ENCODE results near the gene ENOX1. TPM values are rescaled to one million over a fixed set of nuclear protein-coding genes. Genes with fewer than 3 reads are reported as not detected.

The ENOX1 gene
- polyA plus RNA-seq, 6 donors from 2014 or later: not detected

GRCh38 chr13:43239275-43239840, 547.4 kb downstream of the ENOX1 start:
- Mint-ChIP-seq H3K27me3 (peaks cover 0 to 13% (median 5%) of the 10 kb centered on the region in 3 donors), H3K4me3 (no peak overlapping the region), H3K9me3 (peaks cover 0 to 4% (median 0%) of the 10 kb centered on the region in 7 donors), H3K27ac (no peak overlapping the region), H3K4me1 (peaks cover 5 to 9% (median 6%) of the 10 kb centered on the region in 3 donors), H3K36me3 (no peaks in the 10 kb centered on the region)
- no peak for ATAC-seq (ENCODE audit: low read depth in 2 of 2)
- DNase-seq: no peak

- Mint-ChIP-seq H3K4me1 (peaks cover 5 to 9% (median 6%) of the 10 kb centered on the region in 3 donors), H3K27me3 (peaks cover 0 to 7% (median 0%) of the 10 kb centered on the region in 3 donors), H3K4me3 (no peak overlapping the region), H3K36me3 (no peaks in the 10 kb centered on the region), H3K9me3 (peaks cover 0 to 4% (median 0%) of the 10 kb centered on the region in 7 donors), H3K27ac (no peak overlapping the region)
- no peak for ATAC-seq (ENCODE audit: low read depth in 2 of 2)
- no peak for DNase-seq
Measured at GRCh38 chr13:43238341-43239083, 548.3 kb downstream of the ENOX1 start.

GRCh38 chr13:43237616-43238015, 549.2 kb downstream of the ENOX1 start:
- Mint-ChIP-seq H3K36me3 (no peaks in the 10 kb centered on the region), H3K4me1 (peaks cover 5 to 9% (median 6%) of the 10 kb centered on the region in 3 donors), H3K27me3 (no peaks in the 10 kb centered on the region), H3K27ac (no peak overlapping the region), H3K4me3 (no peak overlapping the region), H3K9me3 (peaks cover 0 to 4% (median 0%) of the 10 kb centered on the region in 7 donors)
- DNase-seq (no peak), ATAC-seq (ENCODE audit: low read depth in 2 of 2) (no peak)

- DNase-seq (no peak), ATAC-seq (ENCODE audit: low read depth in 2 of 2) (no peak)
- H3K27me3 Mint-ChIP-seq: peaks cover under 1 to 8% (median 4%) of the 10 kb centered on the region in 3 donors
- H3K36me3 Mint-ChIP-seq: no peaks in the 10 kb centered on the region
- peaks cover 0 to 4% (median 0%) of the 10 kb centered on the region in 7 donors for H3K9me3 Mint-ChIP-seq
- no peak overlapping the region for H3K4me3 Mint-ChIP-seq
- no peak overlapping the region for H3K27ac Mint-ChIP-seq
- H3K4me1 Mint-ChIP-seq: peaks cover 0 to 2% (median under 1%) of the 10 kb centered on the region in 3 donors
Measured at GRCh38 chr13:43235028-43235427, 551.7 kb downstream of the ENOX1 start.

- Mint-ChIP-seq H3K4me3 (no peak overlapping the region), H3K27me3 (peaks cover 7 to 13% (median 12%) of the 10 kb centered on the region in 3 donors), H3K4me1 (no peaks in the 10 kb centered on the region), H3K27ac (no peak overlapping the region), H3K9me3 (peaks cover 0 to 4% (median 0%) of the 10 kb centered on the region in 7 donors), H3K36me3 (no peaks in the 10 kb centered on the region)
- DNase-seq (no peak), ATAC-seq (ENCODE audit: low read depth in 2 of 2) (no peak)
Measured at GRCh38 chr13:43232873-43233265, 553.9 kb downstream of the ENOX1 start.

- H3K4me3 Mint-ChIP-seq: no peak overlapping the region
- peaks cover 0 to 2% (median 0%) of the 10 kb centered on the region in 7 donors for H3K9me3 Mint-ChIP-seq
- H3K4me1 Mint-ChIP-seq: no peaks in the 10 kb centered on the region
- ATAC-seq (ENCODE audit: low read depth in 2 of 2): no peak
- H3K27me3 Mint-ChIP-seq: peaks cover 7 to 17% (median 13%) of the 10 kb centered on the region in 3 donors
- H3K36me3 Mint-ChIP-seq: no peaks in the 10 kb centered on the region
- no peak for DNase-seq
- no peak overlapping the region for H3K27ac Mint-ChIP-seq
Measured at GRCh38 chr13:43232144-43232872, 554.5 kb downstream of the ENOX1 start.

GRCh38 chr13:43230989-43231388, 555.8 kb downstream of the ENOX1 start:
- H3K27me3 Mint-ChIP-seq: peaks cover 13 to 17% (median 13%) of the 10 kb centered on the region in 3 donors
- no peaks in the 10 kb centered on the region for H3K36me3 Mint-ChIP-seq
- no peak overlapping the region for H3K27ac Mint-ChIP-seq
- no peak overlapping the region for H3K4me3 Mint-ChIP-seq
- no peaks in the 10 kb centered on the region for H3K9me3 Mint-ChIP-seq
- DNase-seq: no peak
- no peaks in the 10 kb centered on the region for H3K4me1 Mint-ChIP-seq
- no peak for ATAC-seq (ENCODE audit: low read depth in 2 of 2)

GRCh38 chr13:43229506-43229905, 557.3 kb downstream of the ENOX1 start:
- H3K4me1 Mint-ChIP-seq: no peaks in the 10 kb centered on the region
- H3K36me3 Mint-ChIP-seq: no peaks in the 10 kb centered on the region
- peak overlapping the region in 1 of 6 donors; percentile 36 for H3K27ac Mint-ChIP-seq
- no peak for ATAC-seq (ENCODE audit: low read depth in 2 of 2)
- H3K9me3 Mint-ChIP-seq: no peaks in the 10 kb centered on the region
- H3K27me3 Mint-ChIP-seq: peaks cover 20 to 23% (median 21%) of the 10 kb centered on the region in 3 donors
- DNase-seq: no peak
- no peak overlapping the region for H3K4me3 Mint-ChIP-seq

- H3K27ac Mint-ChIP-seq: no peak overlapping the region
- DNase-seq (no peak), ATAC-seq (ENCODE audit: low read depth in 2 of 2) (no peak)
- peaks cover 20 to 28% (median 23%) of the 10 kb centered on the region in 3 donors for H3K27me3 Mint-ChIP-seq
- no peaks in the 10 kb centered on the region for H3K36me3 Mint-ChIP-seq
- no peaks in the 10 kb centered on the region for H3K4me1 Mint-ChIP-seq
- no peak overlapping the region for H3K4me3 Mint-ChIP-seq
- no peaks in the 10 kb centered on the region for H3K9me3 Mint-ChIP-seq
Measured at GRCh38 chr13:43227721-43228120, 559.1 kb downstream of the ENOX1 start.

GRCh38 chr13:43223216-43223615, 563.6 kb downstream of the ENOX1 start:
- peak overlapping the region in 1 of 6 donors; percentile 66 for H3K27ac Mint-ChIP-seq

GRCh38 chr13:43222086-43222485, 564.7 kb downstream of the ENOX1 start:
- H3K4me1 Mint-ChIP-seq: no peaks in the 10 kb centered on the region
- peaks cover 20 to 31% (median 20%) of the 10 kb centered on the region in 3 donors for H3K27me3 Mint-ChIP-seq
- no peak for ATAC-seq (ENCODE audit: low read depth in 2 of 2)
- H3K27ac Mint-ChIP-seq: no peak overlapping the region
- H3K36me3 Mint-ChIP-seq: no peaks in the 10 kb centered on the region
- no peaks in the 10 kb centered on the region for H3K9me3 Mint-ChIP-seq
- no peak for DNase-seq
- no peak overlapping the region for H3K4me3 Mint-ChIP-seq

More at GRCh38 chr13:43223216-43223615, 563.6 kb downstream of the ENOX1 start:
- Mint-ChIP-seq H3K9me3 (no peaks in the 10 kb centered on the region), H3K27me3 (peaks cover 20 to 31% (median 24%) of the 10 kb centered on the region in 3 donors), H3K4me3 (no peak overlapping the region), H3K36me3 (no peaks in the 10 kb centered on the region), H3K4me1 (no peaks in the 10 kb centered on the region)
- DNase-seq (no peak), ATAC-seq (ENCODE audit: low read depth in 2 of 2) (no peak)

GRCh38 chr13:43221611-43222010, 565.2 kb downstream of the ENOX1 start:
- DNase-seq: no peak
- H3K27me3 Mint-ChIP-seq: peaks cover 20 to 30% (median 20%) of the 10 kb centered on the region in 3 donors
- no peaks in the 10 kb centered on the region for H3K36me3 Mint-ChIP-seq
- H3K4me3 Mint-ChIP-seq: no peak overlapping the region
- no peaks in the 10 kb centered on the region for H3K9me3 Mint-ChIP-seq
- no peaks in the 10 kb centered on the region for H3K4me1 Mint-ChIP-seq
- H3K27ac Mint-ChIP-seq: no peak overlapping the region
- no peak for ATAC-seq (ENCODE audit: low read depth in 2 of 2)

- DNase-seq (no peak), ATAC-seq (ENCODE audit: low read depth in 2 of 2) (no peak)
- Mint-ChIP-seq H3K36me3 (no peaks in the 10 kb centered on the region), H3K27ac (no peak overlapping the region), H3K9me3 (no peaks in the 10 kb centered on the region), H3K27me3 (peaks cover 20 to 26% (median 25%) of the 10 kb centered on the region in 3 donors), H3K4me3 (no peak overlapping the region), H3K4me1 (no peaks in the 10 kb centered on the region)
Measured at GRCh38 chr13:43220873-43221595, 565.7 kb downstream of the ENOX1 start.
